SKM-1 treated with dmso at 0.1 percent for 144 hours (cell line): ENCODE results near the gene GFRA4.
"Not testable (repeated sequence)": the region's sequence is repeated elsewhere in the genome, so short reads cannot be mapped to it uniquely, and the experiment has no call there.

Experiments
- DNase-seq: peaks from one replicate; lab custom pipeline; 2025; ENCODE audit not compliant: unreplicated experiment; lab: John Stamatoyannopoulos, UW

The GFRA4 gene

GRCh38 chr20:3627476-3627875, 35.7 kb downstream of the GFRA4 start:
- no peak for DNase-seq

- DNase-seq: no peak
These were observed 40.8 kb downstream of the GFRA4 start for GRCh38 chr20:3622406-3622805.

- DNase-seq: no peak
These were observed 42.1 kb downstream of the GFRA4 start for GRCh38 chr20:3621111-3621510.

GRCh38 chr20:3616250-3616649, 46.9 kb downstream of the GFRA4 start:
- no peak for DNase-seq

- not testable (repeated sequence) for DNase-seq
These were observed 47.9 kb downstream of the GFRA4 start for GRCh38 chr20:3615171-3615840.

- DNase-seq: no peak
These were observed 48.7 kb downstream of the GFRA4 start for GRCh38 chr20:3614466-3614865.

- DNase-seq: no peak
These were observed 49.3 kb downstream of the GFRA4 start for GRCh38 chr20:3613821-3614440.

GRCh38 chr20:3612795-3613572, 50.2 kb downstream of the GFRA4 start:
- no peak for DNase-seq

GRCh38 chr20:3611901-3612300, 51.3 kb downstream of the GFRA4 start:
- no peak for DNase-seq
